ENCODE data around the gene RHBG.

DNA sequence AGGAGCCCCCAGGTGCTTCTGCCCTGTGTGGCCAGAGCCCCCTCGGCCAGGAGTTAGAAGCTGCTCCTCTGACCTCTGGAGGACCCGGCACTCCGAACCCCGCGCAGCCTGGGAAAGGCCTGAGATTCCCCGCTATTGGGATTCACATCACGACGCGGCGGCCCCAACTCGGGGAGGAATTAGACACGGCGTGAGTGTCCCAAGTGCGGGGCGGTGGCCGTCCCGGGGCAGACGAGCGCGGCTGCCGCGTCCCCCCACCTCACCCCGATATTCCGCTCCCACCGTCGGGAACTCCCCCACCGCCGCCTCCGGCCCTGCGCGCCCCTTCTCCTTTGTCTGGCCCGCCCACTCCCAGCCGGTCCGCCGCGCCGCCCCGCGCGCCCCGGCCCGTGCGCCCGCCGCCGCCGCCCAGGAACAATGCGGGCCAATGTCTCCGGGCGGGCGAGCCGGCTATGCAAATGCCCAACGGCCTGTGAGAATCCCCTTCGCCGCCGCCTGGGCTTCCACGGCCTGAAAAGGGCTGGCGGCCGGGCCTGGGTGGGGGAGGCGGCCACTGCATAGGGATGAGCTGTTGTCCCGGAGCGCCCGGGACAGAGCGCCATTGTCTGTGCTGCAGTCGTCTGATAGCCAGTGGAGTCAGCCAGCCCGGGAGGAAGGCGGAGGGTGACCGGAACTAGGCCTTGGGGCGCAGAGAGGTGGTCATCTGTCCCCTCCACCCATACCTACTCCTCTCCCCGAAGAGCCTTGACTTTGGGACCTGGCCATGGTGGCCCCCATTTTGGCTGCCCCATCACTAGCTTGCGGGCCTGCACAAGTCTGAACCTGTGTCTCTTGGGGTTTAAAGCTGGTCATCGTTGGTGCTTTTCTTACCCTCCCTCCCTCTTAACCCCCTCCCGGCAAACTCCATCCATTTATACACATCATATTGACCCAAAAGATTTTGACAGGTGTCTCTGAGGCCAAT lies 19.4 kb downstream of the RHBG start:
- TF ChIP-seq EZH2 (IDR thresholded peaks at IDR 0.05; ENCODE audit: borderline replicate concordance, insufficient read depth, low read length, poor library complexity, severe bottlenecking) = no peak
- TF ChIP-seq, protein P1, sequence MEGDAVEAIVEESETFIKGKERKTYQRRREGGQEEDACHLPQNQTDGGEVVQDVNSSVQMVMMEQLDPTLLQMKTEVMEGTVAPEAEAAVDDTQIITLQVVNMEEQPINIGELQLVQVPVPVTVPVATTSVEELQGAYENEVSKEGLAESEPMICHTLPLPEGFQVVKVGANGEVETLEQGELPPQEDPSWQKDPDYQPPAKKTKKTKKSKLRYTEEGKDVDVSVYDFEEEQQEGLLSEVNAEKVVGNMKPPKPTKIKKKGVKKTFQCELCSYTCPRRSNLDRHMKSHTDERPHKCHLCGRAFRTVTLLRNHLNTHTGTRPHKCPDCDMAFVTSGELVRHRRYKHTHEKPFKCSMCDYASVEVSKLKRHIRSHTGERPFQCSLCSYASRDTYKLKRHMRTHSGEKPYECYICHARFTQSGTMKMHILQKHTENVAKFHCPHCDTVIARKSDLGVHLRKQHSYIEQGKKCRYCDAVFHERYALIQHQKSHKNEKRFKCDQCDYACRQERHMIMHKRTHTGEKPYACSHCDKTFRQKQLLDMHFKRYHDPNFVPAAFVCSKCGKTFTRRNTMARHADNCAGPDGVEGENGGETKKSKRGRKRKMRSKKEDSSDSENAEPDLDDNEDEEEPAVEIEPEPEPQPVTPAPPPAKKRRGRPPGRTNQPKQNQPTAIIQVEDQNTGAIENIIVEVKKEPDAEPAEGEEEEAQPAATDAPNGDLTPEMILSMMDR (IDR thresholded peaks at IDR 0.05; ENCODE audit: poor library complexity, severe bottlenecking) = no peak
- TF ChIP-seq, protein P2, sequence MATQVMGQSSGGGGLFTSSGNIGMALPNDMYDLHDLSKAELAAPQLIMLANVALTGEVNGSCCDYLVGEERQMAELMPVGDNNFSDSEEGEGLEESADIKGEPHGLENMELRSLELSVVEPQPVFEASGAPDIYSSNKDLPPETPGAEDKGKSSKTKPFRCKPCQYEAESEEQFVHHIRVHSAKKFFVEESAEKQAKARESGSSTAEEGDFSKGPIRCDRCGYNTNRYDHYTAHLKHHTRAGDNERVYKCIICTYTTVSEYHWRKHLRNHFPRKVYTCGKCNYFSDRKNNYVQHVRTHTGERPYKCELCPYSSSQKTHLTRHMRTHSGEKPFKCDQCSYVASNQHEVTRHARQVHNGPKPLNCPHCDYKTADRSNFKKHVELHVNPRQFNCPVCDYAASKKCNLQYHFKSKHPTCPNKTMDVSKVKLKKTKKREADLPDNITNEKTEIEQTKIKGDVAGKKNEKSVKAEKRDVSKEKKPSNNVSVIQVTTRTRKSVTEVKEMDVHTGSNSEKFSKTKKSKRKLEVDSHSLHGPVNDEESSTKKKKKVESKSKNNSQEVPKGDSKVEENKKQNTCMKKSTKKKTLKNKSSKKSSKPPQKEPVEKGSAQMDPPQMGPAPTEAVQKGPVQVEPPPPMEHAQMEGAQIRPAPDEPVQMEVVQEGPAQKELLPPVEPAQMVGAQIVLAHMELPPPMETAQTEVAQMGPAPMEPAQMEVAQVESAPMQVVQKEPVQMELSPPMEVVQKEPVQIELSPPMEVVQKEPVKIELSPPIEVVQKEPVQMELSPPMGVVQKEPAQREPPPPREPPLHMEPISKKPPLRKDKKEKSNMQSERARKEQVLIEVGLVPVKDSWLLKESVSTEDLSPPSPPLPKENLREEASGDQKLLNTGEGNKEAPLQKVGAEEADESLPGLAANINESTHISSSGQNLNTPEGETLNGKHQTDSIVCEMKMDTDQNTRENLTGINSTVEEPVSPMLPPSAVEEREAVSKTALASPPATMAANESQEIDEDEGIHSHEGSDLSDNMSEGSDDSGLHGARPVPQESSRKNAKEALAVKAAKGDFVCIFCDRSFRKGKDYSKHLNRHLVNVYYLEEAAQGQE (IDR thresholded peaks at IDR 0.05; ENCODE audit: borderline replicate concordance) = no peak
- no peak for TF ChIP-seq EP300 (conservative IDR thresholded peaks at IDR 0.05; ENCODE audit: poor library complexity, severe bottlenecking)
- no peak for TF ChIP-seq TAF1 (IDR thresholded peaks at IDR 0.05; ENCODE audit: low read depth)
- no peak for TF ChIP-seq RAD21 (conservative IDR thresholded peaks at IDR 0.05)
- TF ChIP-seq POLR2AphosphoS5 (IDR thresholded peaks at IDR 0.05) = no peak
- TF ChIP-seq SMC3 (conservative IDR thresholded peaks at IDR 0.05; ENCODE audit: poor library complexity) = no peak
- TF ChIP-seq MXI1 (conservative IDR thresholded peaks at IDR 0.05; ENCODE audit: poor library complexity, severe bottlenecking) = no peak

Measured in neural cell (in vitro differentiated cells).